Esophagus muscularis mucosa (tissue), 4 donors: ENCODE results near the gene VGF. TPM values are rescaled to one million over a fixed set of nuclear protein-coding genes. Genes with fewer than 3 reads are reported as not detected.
A peak's percentile ranks its signal among the peaks of the same experiment; 100 is the strongest.

Experiments used
- DNase-seq: peaks from one replicate; pipeline ENCODE4 v3.0.0-alpha.2; 2017; ENCODE audit errors: extremely low spot score
- H3K27ac ChIP-seq, 4 donors: fragments of 200-600 bp; sonication (generic); replicated peaks in 1 of 4; 1 replicate in 3 of 4; 2 replicates in 1 of 4; pipeline ENCODE4 v1.5.1; 2016 to 2019; ENCODE audit warnings: mild to moderate bottlenecking in 1 of 4
- H3K27me3 ChIP-seq, 4 donors: fragments of 200-600 bp; sonication (generic); one replicate each; pipeline versions ENCODE4 v1.5.1 to v1.6.0; 2016 to 2019
- H3K36me3 ChIP-seq, 4 donors: fragments of 200-600 bp; sonication (generic); one replicate each; pipeline ENCODE4 v1.5.1; 2016 to 2019
- H3K4me1 ChIP-seq, 4 donors: fragments of 200-600 bp; sonication (generic); one replicate each; pipeline ENCODE4 v1.5.1; 2016 to 2019
- H3K4me3 ChIP-seq, 4 donors: fragments of 200-600 bp; sonication (generic); 1 replicate in 2 of 4; 2 replicates in 2 of 4; pipeline ENCODE4 v1.5.1; 2016 to 2019; ENCODE audit warnings: mild to moderate bottlenecking in 4 of 4, moderate library complexity in 1 of 4
- H3K9me3 ChIP-seq, 4 donors: fragments of 200-600 bp; sonication (generic); 1 replicate in 3 of 4; 2 replicates in 1 of 4; pipeline ENCODE4 v1.5.1; 2016 to 2019
- EP300 ChIP-seq: sonication (generic); formaldehyde crosslinking; IDR thresholded peaks from one replicate; pipeline ENCODE4 v1.6.1; 2017; ENCODE audit warnings: antibody characterized with exemption
- POLR2A ChIP-seq: fragments of 450-650 bp; IDR thresholded peaks from one replicate; pipeline ENCODE4 v1.6.1; 2017; ENCODE audit warnings: antibody characterized with exemption, moderate library complexity, mild to moderate bottlenecking, low read depth
- POLR2AphosphoS5 ChIP-seq, 2 donors: sonication (generic); formaldehyde crosslinking; IDR thresholded peaks; one replicate each; pipeline ENCODE4 v1.6.1; 2017; ENCODE audit warnings: antibody characterized with exemption in 2 of 2
- WGBS: methylation state at CpG from one replicate; pipeline ENCODE4 v1.1.5; 2018; 5-methylcytosine and 5-hydroxymethylcytosine counted together
- intact Hi-C: fragments of 100-400 bp; cut with DNase I; formaldehyde crosslinking; loops from one replicate; pipeline ENCODE4 v1.15.1; 2023
- total RNA-seq, 4 donors: library from RNA; depleted of rRNA; stranded (reverse); fragments of >200 nt; gene quantifications; one replicate each; pipeline versions ENCODE4 v1.1.0 to v1.2.1, GENCODE V29; 2016
- TF ChIP-seq, protein P1 (sequence below), 3 experiments: fragments of 200-600 bp in 2 of 3; fragments of 450-650 bp in 1 of 3; sonication (generic) in 2 of 3; IDR thresholded peaks; one replicate each; pipeline ENCODE4 v1.5.1; 2017 to 2019; ENCODE audit warnings: antibody characterized with exemption in 3 of 3, mild to moderate bottlenecking in 2 of 3, moderate library complexity in 1 of 3

VGF gene
- total RNA-seq, 4 donors from 2014 or later: 0.23 to 0.33 (median 0.26) TPM; not detected in 1

DNA sequence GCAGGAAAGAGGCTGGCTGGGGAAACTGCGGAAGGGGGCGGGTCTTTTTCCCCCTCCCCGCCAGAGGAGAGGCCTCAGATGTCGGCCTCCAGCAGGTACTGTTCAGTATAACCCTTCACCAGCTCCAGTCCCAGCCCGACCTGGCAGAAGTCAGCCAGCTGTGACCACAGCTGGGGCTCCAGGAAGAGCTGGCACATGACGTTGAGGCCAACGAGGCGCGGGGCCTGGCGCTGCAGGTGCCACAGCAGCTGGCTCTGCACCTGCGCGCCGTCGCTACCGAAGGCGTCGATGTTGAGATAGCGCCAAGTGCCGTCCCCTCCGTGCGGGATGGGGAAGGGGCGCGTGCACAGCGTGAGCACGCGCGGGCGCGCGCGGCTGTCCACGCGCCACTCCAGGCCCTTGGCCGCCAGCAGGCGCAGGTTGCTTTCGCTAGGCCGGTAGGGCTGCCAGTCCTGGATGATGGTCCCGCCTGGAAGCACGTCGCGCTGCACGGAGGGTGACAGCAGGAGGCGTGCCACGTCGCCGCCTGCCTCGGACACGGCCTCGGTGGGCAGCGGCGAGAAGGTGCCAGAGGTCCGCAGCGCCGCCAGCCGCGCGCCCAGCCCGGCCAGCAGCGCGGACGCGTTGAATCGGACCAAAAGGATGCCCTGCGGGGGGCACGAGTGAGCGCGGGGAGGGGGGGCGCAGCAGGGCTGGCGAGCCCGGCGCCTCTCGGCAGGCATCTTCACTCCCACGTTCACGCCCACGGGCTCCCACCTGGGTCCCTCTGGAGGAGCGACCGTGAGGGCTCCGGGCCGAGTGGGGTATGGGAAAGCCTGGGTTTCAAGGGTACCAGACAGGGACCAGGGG, 6.9 kb upstream of the VGF start:
- intact Hi-C loops: no loop called here
- no peak for DNase-seq
- no peak overlapping the region for H3K27ac ChIP-seq
- H3K9me3 ChIP-seq: no peaks in the 10 kb centered on the region
- WGBS: 2% methylated on average over 30 of the region's 79 CpGs
- H3K4me1 ChIP-seq: peaks cover 36 to 52% (median 39%) of the 10 kb centered on the region in 4 donors
- H3K36me3 ChIP-seq: no peaks in the 10 kb centered on the region
- H3K27me3 ChIP-seq: peaks cover 18 to 100% (median 92%) of the 10 kb centered on the region in 4 donors
- no peak overlapping the region for H3K4me3 ChIP-seq
- TF ChIP-seq POLR2AphosphoS5 (IDR thresholded peaks at IDR 0.05) (no peak), EP300 (no peak), POLR2A (no peak)
- TF ChIP-seq, protein P1, sequence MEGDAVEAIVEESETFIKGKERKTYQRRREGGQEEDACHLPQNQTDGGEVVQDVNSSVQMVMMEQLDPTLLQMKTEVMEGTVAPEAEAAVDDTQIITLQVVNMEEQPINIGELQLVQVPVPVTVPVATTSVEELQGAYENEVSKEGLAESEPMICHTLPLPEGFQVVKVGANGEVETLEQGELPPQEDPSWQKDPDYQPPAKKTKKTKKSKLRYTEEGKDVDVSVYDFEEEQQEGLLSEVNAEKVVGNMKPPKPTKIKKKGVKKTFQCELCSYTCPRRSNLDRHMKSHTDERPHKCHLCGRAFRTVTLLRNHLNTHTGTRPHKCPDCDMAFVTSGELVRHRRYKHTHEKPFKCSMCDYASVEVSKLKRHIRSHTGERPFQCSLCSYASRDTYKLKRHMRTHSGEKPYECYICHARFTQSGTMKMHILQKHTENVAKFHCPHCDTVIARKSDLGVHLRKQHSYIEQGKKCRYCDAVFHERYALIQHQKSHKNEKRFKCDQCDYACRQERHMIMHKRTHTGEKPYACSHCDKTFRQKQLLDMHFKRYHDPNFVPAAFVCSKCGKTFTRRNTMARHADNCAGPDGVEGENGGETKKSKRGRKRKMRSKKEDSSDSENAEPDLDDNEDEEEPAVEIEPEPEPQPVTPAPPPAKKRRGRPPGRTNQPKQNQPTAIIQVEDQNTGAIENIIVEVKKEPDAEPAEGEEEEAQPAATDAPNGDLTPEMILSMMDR (IDR thresholded peaks at IDR 0.05): no peak

GRCh38 chr7:101171442-101171837, 6.1 kb upstream of the VGF start:
- TF ChIP-seq, protein P1 (IDR thresholded peaks at IDR 0.05): no peak
- TF ChIP-seq EP300 (no peak), POLR2A (no peak), POLR2AphosphoS5 (IDR thresholded peaks at IDR 0.05) (no peak)
- intact Hi-C loops: no loop called here
- DNase-seq: no peak
- WGBS: 2% methylated on average over 13 of the region's 13 CpGs
- no peaks in the 10 kb centered on the region for H3K9me3 ChIP-seq
- H3K27ac ChIP-seq: no peak overlapping the region
- peaks cover 36 to 52% (median 39%) of the 10 kb centered on the region in 4 donors for H3K4me1 ChIP-seq
- peaks cover 18 to 100% (median 95%) of the 10 kb centered on the region in 4 donors for H3K27me3 ChIP-seq
- H3K36me3 ChIP-seq: no peaks in the 10 kb centered on the region
- H3K4me3 ChIP-seq: no peak overlapping the region

DNA sequence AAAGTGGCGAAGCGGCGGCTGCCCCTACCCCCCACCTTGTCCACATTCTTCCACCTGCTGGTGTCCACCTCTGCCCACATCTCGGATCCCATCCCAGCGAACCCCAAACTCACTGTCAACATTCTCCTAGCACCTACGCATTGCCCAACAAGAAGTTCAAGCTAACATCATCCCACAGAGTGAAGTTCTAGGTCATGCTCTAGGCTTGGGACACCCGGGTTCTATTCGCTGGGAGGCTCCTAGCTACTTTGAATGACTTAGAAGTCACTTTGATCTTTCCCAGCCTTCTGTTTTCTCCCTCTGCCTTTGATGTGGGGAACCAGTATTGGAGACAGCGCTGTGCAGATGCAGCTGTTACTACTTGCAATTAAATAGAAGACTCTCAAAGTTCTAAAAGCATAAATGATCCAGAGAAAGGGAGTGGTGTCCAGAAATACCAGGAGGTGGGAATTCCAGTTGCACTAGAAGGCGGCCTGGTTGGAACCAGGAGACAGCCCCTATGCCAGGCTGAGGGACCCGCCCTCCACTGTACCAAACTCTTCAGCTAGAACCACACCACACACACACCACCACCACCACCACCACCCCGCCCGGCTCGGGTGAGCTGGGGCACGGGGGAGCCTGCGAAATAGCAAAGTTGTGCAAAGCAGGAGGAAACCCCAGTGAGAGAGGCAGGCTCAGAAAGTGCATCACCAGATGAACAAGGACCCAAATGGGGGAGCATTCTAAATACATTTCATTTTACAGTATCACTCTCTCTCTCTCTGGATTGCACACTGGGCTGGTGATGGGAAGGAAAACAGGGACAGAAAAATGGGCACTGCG, 5.5 kb upstream of the VGF start:
- no peaks in the 10 kb centered on the region for H3K36me3 ChIP-seq
- peaks cover 24 to 100% (median 97%) of the 10 kb centered on the region in 4 donors for H3K27me3 ChIP-seq
- intact Hi-C loops: no loop called here
- no peak overlapping the region for H3K27ac ChIP-seq
- no peak for DNase-seq
- WGBS: 8% methylated on average over 17 of the region's 17 CpGs
- no peaks in the 10 kb centered on the region for H3K9me3 ChIP-seq
- peaks cover 40 to 57% (median 45%) of the 10 kb centered on the region in 4 donors for H3K4me1 ChIP-seq
- TF ChIP-seq POLR2A (no peak), POLR2AphosphoS5 (IDR thresholded peaks at IDR 0.05) (no peak), EP300 (no peak)
- TF ChIP-seq, protein P1 (IDR thresholded peaks at IDR 0.05): no peak
- H3K4me3 ChIP-seq: no peak overlapping the region

DNA sequence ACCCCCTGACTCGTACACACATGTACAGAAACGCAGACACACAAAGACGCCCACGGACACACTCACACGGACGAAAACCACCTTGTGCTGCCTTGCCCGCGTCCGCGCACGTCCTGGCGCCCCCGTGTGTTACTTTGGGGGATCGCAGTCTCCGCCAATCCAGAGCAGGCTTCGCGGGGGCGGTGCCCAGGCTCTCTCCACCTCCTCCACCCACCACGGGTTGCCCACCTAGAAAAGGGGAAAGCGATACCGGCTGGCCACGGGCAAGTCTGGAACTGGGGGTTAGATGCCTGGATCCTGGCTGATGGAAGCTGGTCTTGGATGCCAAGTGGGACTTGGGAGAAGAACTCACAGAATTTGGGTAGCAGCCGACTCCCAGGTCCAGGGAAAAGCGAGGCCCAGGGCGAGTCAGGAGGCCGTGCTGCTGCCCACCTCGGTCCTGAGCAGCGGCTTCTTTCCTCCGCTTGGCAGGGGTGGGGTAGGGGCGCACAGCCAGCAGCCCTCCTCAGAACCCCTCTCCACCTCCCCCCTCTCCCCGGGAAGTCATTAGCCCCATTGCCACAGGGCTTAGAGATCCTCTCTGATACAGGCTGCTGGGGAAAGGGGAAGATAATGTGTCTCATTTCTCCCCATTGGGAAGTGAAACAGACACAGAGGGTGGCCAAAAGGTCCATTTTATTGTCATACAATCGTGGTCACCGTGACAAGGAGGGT, 4.6 kb upstream of the VGF start:
- TF ChIP-seq, protein P1 (IDR thresholded peaks at IDR 0.05): peak; percentile 73 to 93 (median 75)
- no peak for TF ChIP-seq POLR2A
- TF ChIP-seq EP300: no peak
- peak in 1 of 2 donors; percentile 12 for TF ChIP-seq POLR2AphosphoS5 (IDR thresholded peaks at IDR 0.05)
- no peaks in the 10 kb centered on the region for H3K9me3 ChIP-seq
- intact Hi-C loops: loop anchor here (1.0 kb wide), 1 partner anchor 26 kb away; no protein-coding TSS in a partner anchor
- H3K4me3 ChIP-seq: no peak overlapping the region
- H3K27me3 ChIP-seq: peaks cover 25 to 100% (median 99%) of the 10 kb centered on the region in 4 donors
- no peak overlapping the region for H3K27ac ChIP-seq
- H3K36me3 ChIP-seq: no peaks in the 10 kb centered on the region
- 0% methylated on average over 18 of the region's 33 CpGs for WGBS
- no peak for DNase-seq
- H3K4me1 ChIP-seq: peaks cover 48 to 66% (median 53%) of the 10 kb centered on the region in 4 donors
